GM19035 (cell line): ENCODE results near the gene MAGI1.

Experiments used
- ATAC-seq: cut with Tn5 transposase; IDR thresholded peaks from one replicate; pipeline ENCODE4 v1.9.1; 2021; ENCODE audit not compliant: unreplicated experiment

The MAGI1 gene

DNA sequence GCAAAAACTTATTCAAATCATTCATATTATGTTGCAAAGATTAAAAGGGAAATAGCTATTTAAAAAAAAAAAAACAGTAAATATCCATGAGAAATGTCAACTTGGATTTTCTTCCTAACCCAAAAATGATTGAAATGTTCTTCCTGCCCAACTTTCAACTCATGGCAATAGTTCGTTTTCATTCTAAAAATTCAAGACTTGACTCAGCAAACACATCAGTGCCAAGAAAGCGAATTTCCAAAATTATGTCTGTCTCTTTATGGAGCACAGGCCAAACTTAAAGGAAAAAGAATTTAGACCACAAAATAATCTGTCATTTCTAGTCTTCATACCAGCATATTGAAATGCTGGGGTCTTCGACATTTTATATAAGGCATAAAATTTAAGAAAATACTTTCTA is 63.7 kb downstream of the MAGI1 start:
- ATAC-seq = no peak

DNA sequence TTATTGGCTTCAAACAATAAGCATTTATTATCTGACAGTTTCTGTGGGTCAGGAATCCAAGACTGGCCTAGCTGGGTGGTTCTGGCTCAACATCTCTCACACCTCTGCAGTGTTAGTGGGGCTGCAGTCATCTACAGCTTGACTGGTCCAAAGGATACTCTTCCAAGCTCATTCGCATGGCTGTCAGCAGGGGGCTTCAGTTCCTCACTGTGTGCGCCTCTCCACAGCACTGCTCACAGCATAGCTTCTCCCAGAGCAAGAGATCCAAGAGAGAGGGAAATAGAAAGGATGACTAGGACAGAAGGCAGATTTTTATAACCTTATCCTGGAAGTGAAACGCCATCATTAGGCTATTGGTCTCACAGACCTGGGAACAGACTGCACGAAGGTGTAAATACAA is 64.2 kb downstream of the MAGI1 start:
- no peak for ATAC-seq

DNA sequence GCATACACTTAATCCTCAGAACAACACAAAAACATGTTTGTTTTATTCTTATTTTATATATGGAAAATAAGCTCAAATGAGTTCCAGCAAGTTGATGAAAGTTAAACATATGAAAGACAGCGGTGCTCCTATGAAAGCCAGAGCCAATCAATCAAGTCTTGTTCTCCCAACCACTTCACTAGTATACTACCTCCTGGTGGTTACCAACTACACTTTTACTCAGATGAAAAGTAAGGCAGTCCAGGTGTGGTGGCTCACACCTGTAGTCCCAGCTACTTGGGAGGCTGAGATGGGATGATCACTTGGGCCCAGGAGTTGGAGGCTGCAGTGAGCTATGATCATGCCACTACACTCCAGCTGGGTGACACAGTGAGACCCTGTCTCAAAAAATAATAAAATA is 66.0 kb downstream of the MAGI1 start:
- ATAC-seq = no peak

DNA sequence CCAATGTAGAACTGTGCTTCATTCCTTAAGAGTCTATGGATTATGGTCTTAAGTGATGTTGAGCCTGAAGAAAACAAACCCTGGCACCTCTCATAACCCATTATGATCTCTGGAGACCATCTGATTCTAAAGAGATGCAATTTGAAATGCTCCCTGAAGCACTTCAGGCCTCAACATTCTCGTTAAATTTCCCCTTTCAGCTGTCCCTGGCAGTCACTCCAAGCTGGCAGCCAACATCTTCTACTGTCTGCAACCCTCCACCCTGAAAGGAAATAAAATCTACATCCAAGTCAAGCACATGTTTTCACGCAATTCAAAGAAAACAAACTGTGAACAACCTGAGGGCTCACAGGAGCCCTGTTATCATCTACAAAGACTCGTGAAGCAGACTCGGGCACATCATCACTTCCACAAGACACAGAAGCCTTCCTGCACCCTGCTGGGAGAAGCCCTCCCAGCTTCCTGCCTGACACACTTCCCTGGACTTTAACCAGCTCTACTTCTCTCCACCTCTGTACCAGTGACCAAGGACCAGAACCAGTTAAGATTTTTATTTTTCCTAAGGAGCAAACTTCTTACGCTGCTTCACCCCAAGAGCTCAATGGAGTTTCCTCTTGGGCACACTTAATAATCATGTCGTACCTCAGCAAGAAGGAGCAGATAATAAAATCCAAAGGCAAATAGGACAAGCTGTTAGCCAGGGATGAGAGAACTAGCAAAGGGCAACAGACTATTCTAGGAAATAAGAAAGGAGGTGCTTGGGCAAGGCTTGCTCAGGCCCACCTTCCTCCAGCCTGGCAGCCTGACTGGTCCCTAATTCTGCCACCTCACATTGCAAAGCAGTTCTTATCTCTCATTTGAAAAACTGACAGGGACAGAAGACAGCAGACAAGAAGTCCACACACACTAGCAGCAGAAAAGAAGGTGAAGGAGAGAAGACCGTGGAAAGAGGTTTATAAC is 67.1 kb downstream of the MAGI1 start:
- ATAC-seq = no peak

DNA sequence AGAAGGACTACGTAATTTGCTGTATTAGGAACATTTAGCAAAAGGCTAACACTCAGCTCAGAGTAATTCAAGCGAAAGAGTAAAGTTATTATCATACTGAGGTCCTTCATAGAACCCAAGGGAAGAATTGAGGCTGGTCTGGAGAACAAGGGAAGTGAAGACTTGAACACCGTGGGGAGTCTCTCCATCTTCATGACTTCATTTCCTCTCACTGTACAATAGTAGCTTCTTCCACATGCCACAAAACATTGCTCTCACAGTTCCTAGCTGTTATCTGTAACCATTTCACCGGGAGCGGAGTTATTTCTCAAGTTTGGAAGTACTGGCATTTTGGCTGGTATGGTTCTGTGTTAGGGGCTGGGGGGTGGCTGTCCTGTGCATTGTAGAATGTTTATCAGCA is 69.7 kb downstream of the MAGI1 start:
- no peak for ATAC-seq

DNA sequence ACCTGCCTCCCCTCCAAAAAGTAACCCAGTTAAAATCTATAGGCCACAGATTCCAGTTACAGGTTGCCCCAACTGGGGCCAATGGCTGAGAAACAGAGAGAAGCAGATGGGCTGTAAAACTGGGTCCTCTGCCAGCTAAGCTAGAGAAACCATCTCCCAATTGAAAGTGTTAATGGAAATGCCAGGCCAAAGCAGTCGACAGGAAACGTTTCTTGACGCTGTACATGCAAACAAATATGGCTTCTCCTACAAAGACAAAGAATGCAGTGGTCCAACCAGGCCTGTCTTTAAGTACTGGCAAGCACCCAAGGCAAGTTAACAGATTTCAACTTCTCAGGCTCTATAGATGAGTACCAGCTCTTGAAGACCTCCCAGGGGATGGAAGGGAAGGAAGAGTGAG is 71.3 kb downstream of the MAGI1 start:
- ATAC-seq = no peak

DNA sequence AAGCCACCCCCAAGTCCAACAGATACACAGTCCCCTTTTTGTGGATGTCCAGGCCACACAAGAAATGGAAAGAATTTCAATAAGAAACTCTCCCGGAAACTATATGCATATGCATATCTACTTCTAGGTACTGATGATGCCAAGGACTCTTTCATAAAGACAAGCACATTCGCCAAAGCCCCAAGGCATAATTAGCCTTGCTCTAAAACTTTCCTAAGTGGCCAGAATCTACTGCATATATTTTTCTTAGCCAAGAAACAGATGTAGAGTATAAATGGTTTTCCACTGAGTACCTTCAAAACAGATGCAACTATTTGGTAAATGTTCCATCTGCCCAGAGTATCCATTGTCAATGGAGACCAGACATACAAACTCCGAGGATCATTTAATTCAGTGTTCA is 73.9 kb downstream of the MAGI1 start:
- ATAC-seq = no peak

DNA sequence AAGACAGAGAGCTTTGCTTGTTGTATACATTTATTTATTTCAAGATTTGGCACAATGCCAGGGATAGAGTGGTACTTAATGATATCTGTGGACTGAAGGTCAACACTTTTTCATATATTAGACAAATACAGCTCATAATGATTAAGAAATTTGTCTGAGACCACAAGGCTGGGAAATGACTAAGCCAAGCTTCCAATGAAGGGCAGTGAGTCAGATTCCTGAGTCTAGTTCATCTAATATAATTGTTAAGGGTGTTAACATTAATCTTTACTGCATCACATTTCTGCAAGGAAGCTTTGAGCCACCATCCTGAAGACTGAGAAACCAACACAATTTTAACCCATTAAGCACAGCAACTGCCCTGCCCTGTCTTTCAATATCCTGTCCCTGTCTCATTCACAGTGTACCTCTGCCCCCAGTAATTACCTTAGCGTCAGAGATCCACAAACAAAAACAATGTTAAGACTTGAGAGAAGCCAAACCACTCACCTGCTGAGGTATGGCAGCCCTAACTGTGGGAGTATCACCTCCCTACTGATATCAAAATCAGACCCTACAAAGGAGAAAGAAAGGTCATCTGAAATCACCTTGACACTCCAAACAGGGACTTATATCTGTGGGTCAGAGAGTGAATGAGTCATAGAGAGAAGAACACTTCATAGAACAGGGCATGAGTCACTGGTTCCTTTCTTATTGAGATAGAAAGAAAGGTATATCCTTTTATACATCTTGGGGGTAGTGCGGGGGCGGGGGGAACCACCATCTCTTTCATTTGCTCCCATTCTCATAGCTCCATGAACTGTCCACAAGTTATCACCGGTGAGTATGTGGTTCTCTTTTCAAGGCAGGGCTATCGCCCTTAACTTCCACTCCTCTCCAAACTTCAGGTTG is 74.7 kb downstream of the MAGI1 start:
- ATAC-seq = peak; percentile 97

DNA sequence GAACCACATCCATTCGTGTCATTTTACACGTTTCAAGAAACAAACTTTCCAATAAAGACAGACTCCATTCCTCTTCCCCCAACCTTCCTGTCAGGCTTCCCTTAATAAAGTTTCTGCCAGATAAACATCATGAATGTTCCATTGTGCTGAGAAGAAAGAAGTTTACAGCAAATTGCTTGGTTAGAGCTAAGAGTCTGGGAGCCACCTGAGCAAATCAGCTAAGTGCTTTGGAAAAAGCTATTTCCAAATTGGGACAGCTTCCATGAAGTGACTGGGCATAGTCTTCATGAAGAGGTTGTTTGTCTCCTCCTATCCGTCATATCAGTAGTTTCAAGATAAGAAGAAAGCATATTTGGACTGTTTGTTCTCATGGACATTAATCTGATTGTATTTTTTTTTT is 77.0 kb downstream of the MAGI1 start:
- no peak for ATAC-seq

DNA sequence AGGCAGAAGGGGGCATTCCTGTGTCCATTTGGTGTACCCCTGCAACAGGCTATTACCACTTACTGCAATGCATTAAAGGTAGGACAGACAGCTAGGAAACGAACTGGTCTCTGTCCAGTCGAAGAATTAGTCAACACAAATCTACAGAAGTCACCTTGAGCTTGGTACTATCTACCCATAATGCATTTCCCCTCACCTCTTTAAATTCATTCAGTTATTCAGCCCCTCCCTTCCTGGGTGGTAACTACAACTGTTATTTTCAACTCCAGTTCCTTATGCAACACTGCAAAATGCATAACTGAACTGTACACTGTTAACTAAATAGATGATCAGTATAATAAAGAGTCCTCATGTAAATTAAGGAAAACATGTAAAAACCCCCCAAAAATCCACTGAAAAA is 77.6 kb downstream of the MAGI1 start:
- no peak for ATAC-seq

DNA sequence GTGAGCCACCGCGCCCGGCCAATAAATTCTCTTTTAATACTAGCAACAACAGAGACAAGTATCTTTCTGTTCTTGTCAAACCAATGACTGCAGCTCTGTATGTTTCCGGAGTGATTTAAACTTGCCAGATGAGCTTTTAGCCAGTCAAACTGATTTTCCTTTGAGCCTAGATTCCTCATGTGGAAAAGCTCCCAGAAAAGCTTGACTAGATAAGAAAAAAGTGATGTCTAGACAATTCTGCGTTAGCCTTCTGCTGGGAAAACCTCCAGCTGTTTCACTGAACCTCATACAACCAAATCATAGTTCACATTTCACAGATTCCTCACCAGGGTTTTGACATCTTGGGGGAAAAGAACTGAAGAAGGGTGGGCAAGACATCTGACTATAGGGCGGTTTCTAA is 78.6 kb downstream of the MAGI1 start:
- ATAC-seq = no peak

DNA sequence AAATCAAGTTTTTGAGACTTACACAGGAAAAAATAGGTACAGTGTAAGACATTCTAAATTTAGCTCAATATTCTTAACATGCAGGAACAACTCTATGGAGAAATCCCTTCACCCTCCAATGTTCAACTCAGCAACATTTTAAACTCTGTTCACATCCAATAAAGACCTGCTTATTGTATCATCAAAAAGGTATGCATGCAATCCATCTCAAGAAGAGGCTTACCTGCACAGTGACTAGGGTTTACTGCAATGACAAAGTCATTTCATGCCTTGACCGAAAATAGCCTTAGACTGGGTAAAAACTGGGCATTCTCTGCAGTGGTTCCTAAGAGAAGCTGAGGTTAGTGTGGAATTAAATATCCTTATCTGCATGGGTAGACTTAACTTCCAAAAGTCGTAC is 80.5 kb downstream of the MAGI1 start:
- no peak for ATAC-seq

DNA sequence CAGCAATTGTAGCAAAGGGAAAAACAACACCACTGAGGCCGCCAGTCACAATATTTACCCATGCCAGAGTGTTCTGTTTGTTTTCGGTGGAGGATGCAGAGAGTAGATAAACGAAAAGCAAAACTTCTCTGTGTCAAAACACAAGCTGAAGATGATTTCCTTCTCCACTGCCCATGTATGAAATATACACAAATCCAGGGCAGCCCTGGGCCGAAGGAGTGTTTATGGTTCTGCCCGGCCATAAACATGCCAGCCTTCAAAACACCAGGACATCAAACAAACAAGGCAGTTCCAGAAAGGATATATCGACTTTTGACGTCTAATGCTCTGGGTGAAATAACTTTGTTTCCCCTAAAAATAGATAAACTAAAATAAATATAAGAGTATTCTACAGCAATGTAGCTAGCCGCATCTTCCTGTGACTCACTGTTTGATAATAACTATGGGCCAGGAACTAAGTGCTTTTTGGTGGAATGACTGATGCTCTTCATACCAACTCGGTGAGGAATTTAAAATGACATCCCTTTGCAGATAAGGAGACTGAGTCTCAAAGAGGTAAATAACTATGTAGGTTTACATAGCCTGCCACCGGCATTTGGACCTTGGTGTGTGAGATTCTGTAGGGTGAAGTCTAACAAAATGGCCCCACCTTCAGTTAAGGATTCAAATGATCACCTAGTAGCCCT is 82.8 kb downstream of the MAGI1 start:
- ATAC-seq = no peak

DNA sequence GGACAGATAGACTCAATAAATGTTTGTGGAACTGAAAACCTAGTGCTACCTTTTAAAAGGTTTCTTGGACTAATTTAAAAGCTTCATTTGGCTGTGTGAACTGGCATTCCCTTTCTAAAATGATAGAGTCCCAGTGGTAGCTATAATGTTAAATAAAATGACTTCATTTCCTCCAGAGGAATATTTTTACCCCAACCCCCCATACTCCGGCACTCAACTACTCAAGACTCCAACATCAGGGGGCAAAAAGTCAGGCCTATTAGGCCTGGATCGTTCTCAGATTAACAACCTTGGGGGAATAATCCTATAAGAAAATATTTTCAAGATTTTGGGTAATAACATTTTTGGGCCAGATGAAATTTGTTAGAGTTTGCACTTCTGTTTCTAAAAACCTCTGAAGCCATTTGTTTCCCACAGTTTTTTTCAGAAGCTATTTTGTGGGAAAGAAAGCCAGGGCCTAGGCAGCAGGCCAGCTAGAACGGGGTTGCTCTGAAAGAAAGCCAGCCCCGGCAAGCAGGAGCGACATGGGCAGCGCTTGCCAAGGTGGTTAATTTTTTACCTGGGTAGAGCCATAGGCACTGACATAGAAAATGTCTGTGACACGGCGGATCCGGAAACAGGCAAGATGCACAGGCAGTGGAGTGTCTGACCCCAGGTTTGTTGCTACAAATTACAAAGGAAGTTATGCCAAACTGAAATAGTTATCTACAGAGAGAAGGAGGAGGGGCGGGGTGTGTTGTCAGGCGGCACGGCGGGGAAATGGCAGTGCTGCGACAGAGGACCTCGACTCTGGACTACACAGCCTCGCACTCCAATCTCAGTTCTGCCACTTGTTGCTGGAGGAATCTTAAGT is 84.6 kb downstream of the MAGI1 start:
- no peak for ATAC-seq

DNA sequence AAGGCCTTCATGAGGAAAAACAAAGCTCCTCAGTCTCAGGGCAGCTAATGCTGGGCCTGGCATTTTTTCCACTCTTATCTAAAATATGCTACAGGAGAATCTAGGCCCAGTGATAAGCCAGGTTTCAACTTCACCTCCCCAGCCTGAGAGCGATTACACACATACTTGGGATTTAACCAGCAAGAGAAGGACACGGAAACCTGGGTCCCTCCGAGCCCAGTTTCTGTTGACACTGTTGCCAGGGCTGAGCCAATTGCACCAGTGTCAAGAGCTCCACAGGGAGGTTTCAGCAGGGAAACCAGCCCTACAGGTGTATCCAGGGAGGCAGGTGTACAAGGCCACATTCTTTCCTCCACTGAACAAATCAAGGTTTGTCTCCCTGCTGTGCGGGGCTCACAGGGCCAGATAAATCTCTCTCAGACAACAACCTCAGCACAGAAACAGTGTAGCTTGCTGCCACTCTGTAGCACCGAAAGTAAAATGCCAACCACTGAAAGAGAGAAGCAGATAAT is 85.4 kb downstream of the MAGI1 start:
- ATAC-seq = no peak

DNA sequence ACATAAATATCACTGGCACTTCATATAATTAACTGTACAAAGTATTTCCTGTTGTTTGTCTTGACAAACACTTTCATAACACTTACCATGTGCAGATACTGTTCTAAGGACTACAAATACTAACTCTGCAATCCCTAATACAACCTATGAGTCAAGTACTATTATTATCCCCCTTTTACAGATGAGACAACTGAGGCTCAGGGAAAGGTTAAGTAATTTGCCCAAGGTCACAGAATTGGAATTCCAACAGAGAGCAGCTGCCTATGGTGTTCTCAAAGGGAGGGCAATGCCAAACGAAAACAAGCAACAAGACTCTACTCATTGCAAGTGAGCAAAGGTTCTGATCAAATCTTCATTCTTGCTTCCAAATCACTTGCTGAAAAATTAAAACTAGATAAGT is 85.9 kb downstream of the MAGI1 start:
- ATAC-seq = no peak

DNA sequence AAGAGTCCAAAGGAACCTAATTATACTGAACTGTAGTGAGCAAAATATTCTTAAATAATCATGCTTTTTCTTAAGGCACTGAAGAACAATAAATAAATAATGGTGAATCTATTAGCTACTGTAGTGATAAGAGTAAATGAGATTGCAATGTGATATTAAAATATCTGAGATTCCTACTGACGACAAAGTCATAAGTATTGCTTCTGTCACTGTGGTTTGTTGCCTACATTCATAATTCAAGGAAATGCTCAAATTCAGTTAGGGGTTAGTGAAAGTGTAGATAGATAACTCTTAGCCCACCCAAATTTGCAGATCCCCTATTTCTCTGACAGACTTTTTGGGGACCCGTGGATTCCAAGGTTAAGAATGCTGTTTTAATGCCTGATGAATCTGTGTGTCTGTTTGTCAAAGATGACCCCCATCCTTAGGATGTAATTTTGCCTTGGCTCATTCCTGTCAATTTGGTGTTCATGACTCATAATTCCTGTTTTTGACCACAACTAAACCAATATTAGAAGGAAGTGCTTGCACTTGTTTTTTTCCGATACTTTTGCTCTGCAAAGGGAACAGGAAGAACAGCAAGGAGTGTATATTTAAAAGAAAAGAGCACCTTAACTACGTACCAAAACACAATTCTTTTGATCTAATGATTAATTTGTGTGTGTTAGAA is 86.7 kb downstream of the MAGI1 start:
- ATAC-seq = no peak

DNA sequence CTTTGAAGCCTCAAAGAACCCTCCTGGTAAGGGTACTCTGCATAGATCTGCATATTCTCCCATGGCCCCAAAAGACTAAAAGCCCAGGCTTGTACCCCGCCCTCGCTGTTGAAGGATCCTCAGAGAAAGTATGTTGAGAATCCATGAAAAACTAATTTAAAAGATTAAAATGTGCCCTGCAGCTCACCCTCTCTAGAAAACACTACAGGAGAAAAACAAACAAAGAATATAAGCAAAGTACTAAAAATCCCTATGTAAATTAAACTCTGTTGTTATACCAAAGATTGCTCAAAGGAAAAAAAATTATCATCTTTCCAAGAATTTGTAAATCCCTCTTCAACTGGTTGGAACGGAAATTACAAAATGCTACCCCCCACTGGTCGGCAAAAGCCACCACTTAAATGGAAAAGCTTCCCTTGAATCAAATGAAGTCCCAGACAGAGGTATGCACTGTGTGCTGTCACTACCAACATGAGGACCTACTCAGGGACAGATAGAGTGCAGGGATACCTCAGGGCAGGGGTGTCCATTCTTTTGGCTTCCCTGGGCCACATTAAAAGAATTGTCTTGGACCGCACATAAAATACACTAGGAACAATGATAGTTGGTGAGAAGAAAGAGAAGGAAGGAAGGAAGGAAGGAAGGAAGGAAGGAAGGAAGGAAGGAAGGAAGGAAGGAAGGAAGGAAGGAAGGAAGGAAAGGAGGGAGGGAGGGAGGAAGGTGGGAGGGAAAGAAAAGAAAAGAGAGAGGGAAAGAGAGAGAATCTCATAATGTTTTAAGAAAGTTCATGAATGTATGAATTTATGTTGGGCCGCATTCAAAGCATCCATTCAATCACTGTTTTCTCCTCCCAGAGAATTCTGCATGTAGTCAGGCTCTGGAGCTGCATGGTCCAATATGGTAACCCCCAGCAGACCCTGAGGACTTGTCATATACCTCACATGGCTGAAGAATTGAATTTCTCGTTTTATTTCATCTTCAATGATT is 88.1 kb downstream of the MAGI1 start:
- ATAC-seq = no peak
